Dedifferentiated amniotic fluid mesenchymal stem cell (primary cell): ENCODE results near the gene NCF2.

Source experiments
- DNase-seq: peaks from one replicate; pipeline ENCODE4 v3.0.0-alpha.2; 2016; ENCODE audit errors: extremely low spot score

NCF2 gene

GRCh38 chr1:183612407-183612806 lies 22.1 kb upstream of the NCF2 start:
- DNase-seq: no peak

GRCh38 chr1:183611021-183611420 lies 20.8 kb upstream of the NCF2 start:
- no peak for DNase-seq

GRCh38 chr1:183609759-183610452 lies 19.6 kb upstream of the NCF2 start:
- peak; percentile 67 for DNase-seq

- DNase-seq: peak; percentile 88
Observed at GRCh38 chr1:183609313-183609712, 19.1 kb upstream of the NCF2 start.

GRCh38 chr1:183607322-183607980 lies 17.2 kb upstream of the NCF2 start:
- DNase-seq: no peak

GRCh38 chr1:183605904-183606303 lies 15.6 kb upstream of the NCF2 start:
- DNase-seq: no peak

GRCh38 chr1:183604815-183605214 lies 14.6 kb upstream of the NCF2 start:
- no peak for DNase-seq

GRCh38 chr1:183604038-183604808 lies 14.0 kb upstream of the NCF2 start:
- no peak for DNase-seq

GRCh38 chr1:183602510-183602909 lies 12.3 kb upstream of the NCF2 start:
- DNase-seq: no peak

GRCh38 chr1:183600634-183601033 lies 10.4 kb upstream of the NCF2 start:
- DNase-seq: no peak

GRCh38 chr1:183600136-183600535 lies 9.9 kb upstream of the NCF2 start:
- no peak for DNase-seq

- DNase-seq: no peak
Observed at GRCh38 chr1:183598386-183598785, 8.1 kb upstream of the NCF2 start.

GRCh38 chr1:183597656-183598347 lies 7.5 kb upstream of the NCF2 start:
- DNase-seq: no peak

- no peak for DNase-seq
Observed at GRCh38 chr1:183596500-183596899, 6.2 kb upstream of the NCF2 start.

GRCh38 chr1:183595537-183595936 lies 5.3 kb upstream of the NCF2 start:
- DNase-seq: no peak

GRCh38 chr1:183593356-183593755 lies 3.1 kb upstream of the NCF2 start:
- DNase-seq: no peak

GRCh38 chr1:183592733-183593132 lies 2.5 kb upstream of the NCF2 start:
- DNase-seq: no peak

GRCh38 chr1:183589874-183590243 lies 400 bp downstream of the NCF2 start:
- DNase-seq: no peak

GRCh38 chr1:183589384-183589783 lies 875 bp downstream of the NCF2 start:
- no peak for DNase-seq

- DNase-seq: no peak
Observed at GRCh38 chr1:183588827-183589226, 1.4 kb downstream of the NCF2 start.

- DNase-seq: no peak
Observed at GRCh38 chr1:183586926-183587325, 3.3 kb downstream of the NCF2 start.

- DNase-seq: no peak
Observed at GRCh38 chr1:183586455-183586854, 3.8 kb downstream of the NCF2 start.
